Measurements from ENCODE around the gene CORIN.

DNA sequence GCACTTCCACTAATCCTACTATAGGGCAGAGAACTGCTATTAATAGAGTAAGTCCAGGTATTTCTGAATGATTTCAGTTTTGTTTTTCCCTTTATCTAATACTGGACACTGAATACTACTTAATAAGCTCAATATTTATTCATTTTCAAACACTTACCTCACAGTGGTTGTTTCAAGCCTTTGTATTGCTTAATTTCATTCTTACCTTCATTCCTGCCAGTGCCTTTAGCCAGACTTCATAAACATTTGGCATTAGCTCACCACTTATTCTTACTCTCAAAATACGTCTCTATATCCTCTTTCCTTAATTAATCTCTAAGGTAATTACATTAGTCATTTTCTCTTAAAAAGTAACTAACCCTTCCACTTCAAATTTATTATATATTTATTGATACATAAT is 18.8 kb upstream of the CORIN start:
- TF ChIP-seq, protein P1, sequence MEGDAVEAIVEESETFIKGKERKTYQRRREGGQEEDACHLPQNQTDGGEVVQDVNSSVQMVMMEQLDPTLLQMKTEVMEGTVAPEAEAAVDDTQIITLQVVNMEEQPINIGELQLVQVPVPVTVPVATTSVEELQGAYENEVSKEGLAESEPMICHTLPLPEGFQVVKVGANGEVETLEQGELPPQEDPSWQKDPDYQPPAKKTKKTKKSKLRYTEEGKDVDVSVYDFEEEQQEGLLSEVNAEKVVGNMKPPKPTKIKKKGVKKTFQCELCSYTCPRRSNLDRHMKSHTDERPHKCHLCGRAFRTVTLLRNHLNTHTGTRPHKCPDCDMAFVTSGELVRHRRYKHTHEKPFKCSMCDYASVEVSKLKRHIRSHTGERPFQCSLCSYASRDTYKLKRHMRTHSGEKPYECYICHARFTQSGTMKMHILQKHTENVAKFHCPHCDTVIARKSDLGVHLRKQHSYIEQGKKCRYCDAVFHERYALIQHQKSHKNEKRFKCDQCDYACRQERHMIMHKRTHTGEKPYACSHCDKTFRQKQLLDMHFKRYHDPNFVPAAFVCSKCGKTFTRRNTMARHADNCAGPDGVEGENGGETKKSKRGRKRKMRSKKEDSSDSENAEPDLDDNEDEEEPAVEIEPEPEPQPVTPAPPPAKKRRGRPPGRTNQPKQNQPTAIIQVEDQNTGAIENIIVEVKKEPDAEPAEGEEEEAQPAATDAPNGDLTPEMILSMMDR (IDR thresholded peaks at IDR 0.05): no peak
- TF ChIP-seq POLR2AphosphoS5 (IDR thresholded peaks at IDR 0.05): no peak
